Lung (tissue), 12 donors: Measurements from ENCODE around the gene NDUFB4. TPM values are rescaled to one million over a fixed set of nuclear protein-coding genes. Genes with fewer than 3 reads are reported as not detected.

Source experiments
- ATAC-seq: fragments of 200-7000 bp; cut with Tn5 transposase; one replicate; pipeline ENCODE4 v1.9.1; 2020; ENCODE audit warnings: moderate number of reproducible peaks; ENCODE audit not compliant: insufficient read depth, low FRiP score
- DNase-seq, 3 donors: peaks; one replicate each; pipeline ENCODE4 v3.0.0-alpha.2; 2013 to 2017
- H3K27ac ChIP-seq, 2 donors: one replicate each; pipeline ENCODE4 v1.5.1; 2013; ENCODE audit warnings: mild to moderate bottlenecking in 2 of 2, moderate library complexity in 2 of 2, control low read depth in 1 of 2, inconsistent platforms in 1 of 2, low read depth in 1 of 2, low read length in 1 of 2
- H3K27me3 ChIP-seq, 3 donors: one replicate each; pipeline ENCODE4 v1.5.1; 2013; ENCODE audit warnings: low read length in 2 of 3; ENCODE audit not compliant: control insufficient read depth in 3 of 3, insufficient read depth in 3 of 3
- H3K36me3 ChIP-seq, 4 donors: one replicate each; pipeline ENCODE4 v1.5.1; 2013; ENCODE audit warnings: low read length in 4 of 4, mild to moderate bottlenecking in 1 of 4, moderate library complexity in 1 of 4; ENCODE audit not compliant: control insufficient read depth in 4 of 4, insufficient read depth in 4 of 4
- H3K4me1 ChIP-seq, 5 donors: one replicate each; pipeline ENCODE4 v1.5.1; 2013; ENCODE audit warnings: low read length in 5 of 5, mild to moderate bottlenecking in 2 of 5, moderate library complexity in 1 of 5; ENCODE audit not compliant: control insufficient read depth in 5 of 5, insufficient read depth in 5 of 5
- H3K4me3 ChIP-seq: one replicate; pipeline ENCODE4 v1.5.1; 2013; ENCODE audit warnings: mild to moderate bottlenecking, control low read depth, moderate library complexity
- H3K9ac ChIP-seq, 2 donors: one replicate each; pipeline ENCODE4 v1.5.1; 2013; ENCODE audit warnings: low read length in 2 of 2, control low read depth in 1 of 2; ENCODE audit not compliant: insufficient read depth in 1 of 2
- H3K9me3 ChIP-seq, 4 donors: one replicate each; pipeline ENCODE4 v1.5.1; 2013; ENCODE audit warnings: low read length in 3 of 4, mild to moderate bottlenecking in 1 of 4, moderate library complexity in 1 of 4; ENCODE audit not compliant: control insufficient read depth in 4 of 4, insufficient read depth in 3 of 4
- WGBS, 2 donors: extraction: QIAGEN DNeasy Blood & Tissue Kit; methylation state at CpG; one replicate each; pipeline ENCODE4 v1.1.7; 2013; 5-methylcytosine and 5-hydroxymethylcytosine counted together
- polyA plus RNA-seq, 2 donors: library from polyadenylated mRNA; stranded (reverse); fragments of 200-250 nt; gene quantifications; one replicate each; pipeline ENCODE4 v1.2.1, GENCODE V29; 2013
- total RNA-seq, 2 donors: library from RNA; depleted of rRNA in 1 of 2; stranded (reverse); fragments of >200 nt in 1 of 2; gene quantifications; one replicate each; pipeline ENCODE4 v1.2.1, GENCODE V29; 2014 to 2021
- TF ChIP-seq, protein P1 (sequence below): IDR thresholded peaks from 2 replicates; pipeline ENCODE4 v1.5.1; 2012; ENCODE audit warnings: mild to moderate bottlenecking; ENCODE audit errors: control extremely low read depth, extremely low read depth
- donor health status: control.
- donor health status: control.
- donor health status: Bipolar disorder and iron deficiency.
- donor health status: healthy.
- donor health status: DM: yes; HTN: yes; CAD: no.

The NDUFB4 gene
- total and polyA plus RNA-seq, 4 donors = 73.4 to 341 (median 103) TPM

DNA sequence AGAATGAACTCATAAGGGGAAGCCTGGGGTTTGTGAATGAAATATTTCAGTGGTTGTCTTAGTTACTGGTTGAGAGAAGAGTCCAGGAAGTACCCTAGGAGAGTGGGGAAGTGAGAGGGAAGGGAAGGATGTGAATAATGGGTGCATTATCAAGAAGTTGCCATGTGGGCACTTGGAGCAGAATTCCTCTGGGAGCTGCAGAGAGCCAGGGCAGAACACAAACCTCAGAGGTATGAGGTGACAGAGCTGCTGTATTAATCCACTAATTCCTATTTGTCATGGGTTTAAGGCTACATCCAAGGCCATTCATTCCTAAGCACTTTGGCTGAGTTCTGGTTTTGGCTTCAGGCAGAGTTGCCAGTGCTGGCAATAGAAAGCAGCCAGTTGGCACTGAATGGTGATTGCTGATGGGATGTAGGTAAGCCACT is 29.0 kb downstream of the NDUFB4 start:
- no peak for ATAC-seq
- TF ChIP-seq, protein P1, sequence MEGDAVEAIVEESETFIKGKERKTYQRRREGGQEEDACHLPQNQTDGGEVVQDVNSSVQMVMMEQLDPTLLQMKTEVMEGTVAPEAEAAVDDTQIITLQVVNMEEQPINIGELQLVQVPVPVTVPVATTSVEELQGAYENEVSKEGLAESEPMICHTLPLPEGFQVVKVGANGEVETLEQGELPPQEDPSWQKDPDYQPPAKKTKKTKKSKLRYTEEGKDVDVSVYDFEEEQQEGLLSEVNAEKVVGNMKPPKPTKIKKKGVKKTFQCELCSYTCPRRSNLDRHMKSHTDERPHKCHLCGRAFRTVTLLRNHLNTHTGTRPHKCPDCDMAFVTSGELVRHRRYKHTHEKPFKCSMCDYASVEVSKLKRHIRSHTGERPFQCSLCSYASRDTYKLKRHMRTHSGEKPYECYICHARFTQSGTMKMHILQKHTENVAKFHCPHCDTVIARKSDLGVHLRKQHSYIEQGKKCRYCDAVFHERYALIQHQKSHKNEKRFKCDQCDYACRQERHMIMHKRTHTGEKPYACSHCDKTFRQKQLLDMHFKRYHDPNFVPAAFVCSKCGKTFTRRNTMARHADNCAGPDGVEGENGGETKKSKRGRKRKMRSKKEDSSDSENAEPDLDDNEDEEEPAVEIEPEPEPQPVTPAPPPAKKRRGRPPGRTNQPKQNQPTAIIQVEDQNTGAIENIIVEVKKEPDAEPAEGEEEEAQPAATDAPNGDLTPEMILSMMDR = no peak

DNA sequence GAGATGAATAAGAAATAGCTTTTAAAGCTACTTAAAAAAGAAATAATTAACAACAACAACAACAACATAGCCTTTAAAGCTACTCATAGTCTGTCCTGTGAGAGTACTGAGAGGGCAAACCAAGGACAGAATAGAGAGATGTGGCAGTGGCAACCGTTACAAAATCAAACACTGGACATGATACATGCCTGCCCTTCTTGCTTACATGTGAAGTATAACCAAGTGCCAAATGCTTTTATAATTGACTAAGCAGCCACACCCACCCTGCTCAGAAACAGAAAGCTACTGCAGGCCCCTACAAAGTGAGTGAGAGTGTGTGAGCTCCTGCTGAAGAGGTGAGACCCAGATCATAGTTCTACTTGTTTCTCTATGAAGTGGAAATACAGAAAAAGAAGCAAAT is 38.4 kb downstream of the NDUFB4 start:
- Histone ChIP-seq H3K9me3 (no peaks in the 10 kb centered on the region), H3K27me3 (no peaks in the 10 kb centered on the region), H3K4me1 (no peaks in the 10 kb centered on the region), H3K9ac (no peak overlapping the region), H3K36me3 (no peaks in the 10 kb centered on the region), H3K4me3 (no peak overlapping the region), H3K27ac (no peak overlapping the region)
- TF ChIP-seq, protein P1 = no peak
- DNase-seq (no peak), ATAC-seq (no peak)
- WGBS, 2 donors = 0 to 33% methylated on average over 1 of the region's 1 CpG

More for the DNA sequence above, 29.0 kb downstream of the NDUFB4 start:
- Histone ChIP-seq H3K4me3 (no peak overlapping the region), H3K27ac (no peak overlapping the region), H3K4me1 (no peaks in the 10 kb centered on the region), H3K27me3 (no peaks in the 10 kb centered on the region), H3K9ac (no peak overlapping the region), H3K36me3 (no peaks in the 10 kb centered on the region), H3K9me3 (peaks cover 0 to 5% (median 2%) of the 10 kb centered on the region in 4 donors)
- no peak for DNase-seq

- WGBS, 2 donors = 47 to 75% methylated on average over 2 of the region's 2 CpGs
- peak in 1 of 3 donors; percentile 2 for DNase-seq
- Histone ChIP-seq H3K9ac (no peak overlapping the region), H3K27ac (no peak overlapping the region), H3K4me3 (no peak overlapping the region), H3K9me3 (no peaks in the 10 kb centered on the region), H3K27me3 (no peaks in the 10 kb centered on the region), H3K4me1 (no peaks in the 10 kb centered on the region), H3K36me3 (no peaks in the 10 kb centered on the region)
- peak; percentile 63 for ATAC-seq
- TF ChIP-seq, protein P1 = no peak
Observed at GRCh38 chr3:120636795-120637401, 40.8 kb downstream of the NDUFB4 start.
